ENCODE results near the gene CHKA. TPM values are rescaled to one million over a fixed set of nuclear protein-coding genes. Genes with fewer than 3 reads are reported as not detected.

Gene CHKA
- total RNA-seq, 1 donor from 2014 or later: 20.8 TPM

GRCh38 chr11:68031144-68031464 lies 90.1 kb downstream of the CHKA start:
- DNase-seq: no peak

- DNase-seq: peak; percentile 99
Observed at GRCh38 chr11:68030318-68031143, 90.7 kb downstream of the CHKA start, which contains the start of gene NDUFS8. NDUFS8 (plus strand) TSS chr11:68030681; CDS start chr11:68032152, 1,471 bp downstream.

- no peak for DNase-seq
Observed at GRCh38 chr11:68028802-68029545, 92.2 kb downstream of the CHKA start.

DNA sequence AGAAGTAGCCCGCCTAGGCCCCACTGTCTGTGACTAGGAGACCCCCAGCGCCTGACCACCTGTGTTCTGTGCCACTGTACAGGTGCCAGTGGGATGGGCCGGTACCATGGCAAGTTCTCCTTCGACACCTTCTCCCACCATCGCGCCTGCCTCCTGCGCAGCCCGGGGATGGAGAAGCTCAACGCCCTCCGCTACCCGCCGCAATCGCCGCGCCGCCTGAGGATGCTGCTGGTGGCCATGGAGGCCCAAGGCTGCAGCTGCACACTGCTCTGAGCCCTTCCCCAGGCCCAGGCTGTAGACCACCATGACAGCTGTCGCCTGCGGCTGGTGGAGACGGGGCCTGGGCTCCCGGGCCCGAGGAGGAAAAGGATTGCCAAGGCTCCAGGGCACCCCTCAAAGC lies 93.5 kb downstream of the CHKA start:
- DNase-seq: no peak

GRCh38 chr11:68026391-68027105 lies 94.6 kb downstream of the CHKA start:
- no peak for DNase-seq

DNA sequence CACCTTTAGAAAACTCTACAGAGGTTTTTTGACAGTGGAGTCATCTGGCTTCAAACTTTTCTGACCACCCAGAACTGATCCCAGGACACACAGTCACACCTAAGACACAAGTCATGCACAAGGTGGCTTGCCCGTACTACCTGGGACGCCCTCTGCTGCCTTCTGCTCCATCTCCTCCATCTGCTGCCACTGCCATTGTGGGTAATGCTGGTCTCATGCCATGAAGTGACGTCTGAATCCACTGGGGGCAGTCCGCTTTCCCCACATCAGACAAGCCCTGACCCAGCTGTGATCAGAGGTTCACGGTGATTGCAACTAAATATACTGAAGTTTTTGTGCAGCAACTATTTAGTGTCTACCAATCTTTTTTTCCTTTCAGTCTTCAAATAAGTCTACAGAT lies 96.1 kb downstream of the CHKA start:
- DNase-seq: no peak

DNA sequence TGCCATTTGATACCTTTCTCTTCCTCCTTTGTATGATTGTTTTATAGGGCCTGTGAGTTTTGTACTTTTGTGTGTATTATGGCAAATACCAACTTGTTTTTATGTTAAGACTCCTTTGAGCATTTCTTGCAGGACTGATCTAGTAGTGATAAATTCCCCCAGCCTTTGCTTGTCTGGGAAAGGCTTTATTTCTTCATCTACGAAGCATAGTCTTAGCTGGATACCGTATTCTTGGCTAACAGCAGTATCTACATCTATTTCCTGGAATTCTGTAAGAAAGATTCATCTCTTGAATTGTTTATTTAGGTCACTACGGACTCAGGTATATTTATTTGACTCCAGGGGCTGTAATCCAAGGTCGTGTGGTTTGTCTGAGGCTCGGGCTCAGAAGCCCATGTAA lies 96.7 kb downstream of the CHKA start:
- DNase-seq: no peak

DNA sequence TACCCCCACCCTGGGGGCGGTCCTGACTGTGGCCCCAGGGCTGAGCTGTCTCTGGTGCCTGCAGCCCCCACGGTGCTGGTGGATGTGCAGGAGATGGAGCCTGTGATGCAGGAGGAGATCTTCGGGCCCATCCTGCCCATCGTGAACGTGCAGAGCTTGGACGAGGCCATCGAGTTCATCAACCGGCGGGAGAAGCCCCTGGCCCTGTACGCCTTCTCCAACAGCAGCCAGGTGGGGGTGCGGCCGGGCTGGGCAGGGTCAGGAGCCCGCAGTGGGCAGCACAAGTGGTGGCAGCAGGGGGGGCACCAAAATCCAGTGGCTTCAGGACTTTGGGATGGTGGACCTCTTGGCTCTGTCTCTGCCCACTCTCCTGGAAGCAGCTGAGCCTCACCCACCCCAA lies 98.7 kb downstream of the CHKA start:
- DNase-seq: no peak

DNA sequence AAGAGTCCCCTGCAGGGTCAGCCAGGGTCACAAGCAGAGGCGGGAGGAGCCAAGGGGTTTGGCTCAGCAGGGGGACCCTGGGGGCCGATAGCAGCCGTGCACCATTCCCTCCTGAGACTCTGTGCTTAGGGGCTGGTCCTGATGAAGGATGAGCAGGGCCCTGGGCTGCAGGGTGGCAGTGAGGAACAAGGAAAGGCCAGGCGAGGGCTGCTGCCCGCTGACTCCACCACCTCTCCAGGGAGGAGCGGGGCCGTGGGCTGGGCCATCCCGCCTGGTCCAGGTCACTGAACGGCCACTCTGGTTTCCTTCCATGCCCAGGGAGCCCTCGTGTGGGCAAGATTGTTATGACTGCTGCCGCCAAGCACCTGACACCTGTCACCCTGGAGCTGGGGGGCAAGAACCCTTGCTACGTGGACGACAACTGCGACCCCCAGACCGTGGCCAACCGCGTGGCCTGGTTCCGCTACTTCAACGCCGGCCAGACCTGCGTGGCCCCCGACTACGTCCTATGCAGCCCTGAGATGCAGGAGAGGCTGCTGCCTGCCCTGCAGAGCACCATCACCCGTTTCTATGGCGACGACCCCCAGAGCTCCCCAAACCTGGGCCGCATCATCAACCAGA lies 99.9 kb downstream of the CHKA start:
- no peak for DNase-seq

DNA sequence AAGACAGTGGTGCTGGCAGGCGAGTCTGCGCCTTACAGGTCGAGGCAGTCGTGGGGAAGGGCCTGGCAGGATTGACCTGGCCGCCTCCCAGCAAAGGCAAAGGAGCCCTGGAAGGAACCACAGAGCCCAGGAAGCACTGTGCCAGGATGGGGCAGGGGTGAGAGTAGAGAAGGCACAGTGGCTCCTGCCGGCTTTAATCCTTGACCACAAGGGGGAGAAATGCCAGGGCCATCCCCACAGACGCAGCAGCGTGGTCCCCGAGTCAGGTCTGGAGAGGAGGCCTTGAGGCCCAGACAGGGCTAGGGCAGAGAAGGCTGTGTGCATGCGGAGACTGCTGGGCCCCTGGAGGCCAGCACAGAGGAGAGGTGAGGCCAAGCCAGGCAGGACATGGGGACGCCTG lies 100.6 kb downstream of the CHKA start:
- no peak for DNase-seq

GRCh38 chr11:68019486-68019885 lies 101.7 kb downstream of the CHKA start:
- no peak for DNase-seq

- no peak for DNase-seq
Observed at GRCh38 chr11:68018730-68019190, 102.4 kb downstream of the CHKA start.

- DNase-seq: no peak
Observed at GRCh38 chr11:68017980-68018729, 103.0 kb downstream of the CHKA start.

DNA sequence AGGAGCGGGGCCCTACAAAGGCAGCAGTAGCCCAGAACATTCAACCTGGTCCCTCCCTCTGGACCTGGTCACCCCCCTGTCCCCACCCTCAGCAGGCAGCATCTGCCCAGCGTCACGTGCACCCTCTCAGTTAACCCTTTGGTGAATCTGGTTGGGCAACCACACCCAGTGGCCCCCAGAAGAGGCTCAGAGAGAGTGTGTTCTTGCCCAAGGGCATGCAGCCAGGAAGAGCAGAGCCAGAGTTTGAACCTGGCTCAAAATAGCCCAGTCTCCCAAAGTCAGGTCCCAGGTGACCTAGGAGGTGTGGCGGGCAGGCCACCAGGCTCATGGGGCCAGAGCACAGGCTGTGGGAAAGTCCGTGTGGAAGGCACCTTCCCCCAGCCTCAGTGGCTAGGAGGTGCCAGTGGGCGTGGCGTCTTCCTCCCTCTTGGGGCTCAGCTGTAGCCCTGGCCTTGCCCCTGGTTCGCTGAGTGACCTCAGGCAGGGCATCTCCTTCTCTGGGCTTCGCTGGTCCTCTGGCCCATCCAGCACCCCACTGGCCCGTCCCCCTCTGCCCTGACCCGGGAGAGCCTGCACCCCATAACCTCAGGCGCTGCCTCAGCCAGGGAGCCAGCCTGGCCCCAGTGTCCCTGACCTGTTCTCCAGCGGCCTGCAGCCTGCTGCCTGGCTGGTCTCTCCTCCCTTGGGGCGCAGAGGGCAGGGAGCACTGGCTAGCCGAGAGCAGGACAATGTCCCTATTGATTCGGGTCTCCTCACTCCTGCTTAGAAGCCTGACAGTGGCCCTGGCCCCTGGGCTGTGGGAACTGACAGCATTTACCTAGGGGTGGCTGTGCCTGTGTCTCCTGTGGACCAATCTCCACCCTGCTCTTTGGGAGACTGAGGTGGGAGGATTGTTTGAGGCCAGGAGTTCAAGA lies 104.0 kb downstream of the CHKA start:
- DNase-seq: no peak

GRCh38 chr11:68016161-68016903 lies 104.9 kb downstream of the CHKA start:
- no peak for DNase-seq

GRCh38 chr11:68015467-68015866 lies 105.7 kb downstream of the CHKA start:
- no peak for DNase-seq

GRCh38 chr11:68014947-68015447 lies 106.2 kb downstream of the CHKA start:
- no peak for DNase-seq

GRCh38 chr11:68014157-68014946 lies 106.8 kb downstream of the CHKA start:
- DNase-seq: no peak
